Endothelial cell of hepatic sinusoid (primary cell): ENCODE data around the gene DNAI7.

Source experiments
- in situ Hi-C: cut with HindIII; loops from 2 replicates; pipeline ENCODE4 v1.10.0; 2017; ENCODE audit warnings: low sequenced_read_pairs

The DNAI7 gene

GRCh38 chr12:25186038-25186787 lies 8.7 kb downstream of the DNAI7 start:
- in situ Hi-C loops: no loop called here

- in situ Hi-C loops: no loop called here
Measured at GRCh38 chr12:25184132-25184531, 10.8 kb downstream of the DNAI7 start.

GRCh38 chr12:25182765-25183164 lies 12.2 kb downstream of the DNAI7 start:
- in situ Hi-C loops: no loop called here

GRCh38 chr12:25162866-25163265 lies 32.1 kb downstream of the DNAI7 start:
- in situ Hi-C loops: no loop called here

GRCh38 chr12:25156061-25156460 lies 38.9 kb downstream of the DNAI7 start:
- in situ Hi-C loops: no loop called here

GRCh38 chr12:25155022-25155576 lies 39.9 kb downstream of the DNAI7 start:
- in situ Hi-C loops: no loop called here

GRCh38 chr12:25152055-25152454 lies 42.9 kb downstream of the DNAI7 start:
- in situ Hi-C loops: no loop called here

GRCh38 chr12:25151476-25151875 lies 43.5 kb downstream of the DNAI7 start:
- in situ Hi-C loops: no loop called here

GRCh38 chr12:25146686-25147085 lies 48.3 kb downstream of the DNAI7 start:
- in situ Hi-C loops: no loop called here

GRCh38 chr12:25135531-25136154 lies 59.3 kb downstream of the DNAI7 start:
- in situ Hi-C loops: no loop called here

- in situ Hi-C loops: no loop called here
Measured at GRCh38 chr12:25131270-25131669, 63.7 kb downstream of the DNAI7 start.

- in situ Hi-C loops: no loop called here
Measured at GRCh38 chr12:25130741-25131188, 64.2 kb downstream of the DNAI7 start.

- in situ Hi-C loops: no loop called here
Measured at GRCh38 chr12:25126746-25127145, 68.2 kb downstream of the DNAI7 start.

GRCh38 chr12:25126101-25126500 lies 68.9 kb downstream of the DNAI7 start:
- in situ Hi-C loops: no loop called here

- in situ Hi-C loops: no loop called here
Measured at GRCh38 chr12:25124493-25124892, 70.5 kb downstream of the DNAI7 start.

- in situ Hi-C loops: no loop called here
Measured at GRCh38 chr12:25123126-25123525, 71.8 kb downstream of the DNAI7 start.

GRCh38 chr12:25121916-25122315 lies 73.0 kb downstream of the DNAI7 start:
- in situ Hi-C loops: no loop called here

GRCh38 chr12:25121110-25121509 lies 73.8 kb downstream of the DNAI7 start:
- in situ Hi-C loops: no loop called here

GRCh38 chr12:25119020-25119419 lies 75.9 kb downstream of the DNAI7 start:
- in situ Hi-C loops: loop anchor here (10.0 kb wide), 1 partner anchor 64 kb away; a partner anchor contains a TSS

GRCh38 chr12:25115677-25116076 lies 79.3 kb downstream of the DNAI7 start:
- in situ Hi-C loops: loop anchor here (10.0 kb wide), 1 partner anchor 61 kb away; a partner anchor contains a TSS

- in situ Hi-C loops: loop anchor here (10.0 kb wide), 1 partner anchor 59 kb away; a partner anchor contains a TSS
Measured at GRCh38 chr12:25113651-25114050, 81.3 kb downstream of the DNAI7 start.

GRCh38 chr12:25110260-25110659 lies 84.7 kb downstream of the DNAI7 start:
- in situ Hi-C loops: loop anchor here (10.0 kb wide), 1 partner anchor 55 kb away; a partner anchor contains a TSS
